NCI-H2081 (cell line): Measurements from ENCODE around the gene TXNRD2.
"Not testable (repeated sequence)": the region's sequence is repeated elsewhere in the genome, so short reads cannot be mapped to it uniquely, and the experiment has no call there.

Source experiments
- DNase-seq, 2 experiments: peaks; one replicate each; lab custom pipeline; 2025; lab: John Stamatoyannopoulos, UW

TXNRD2 gene

DNA sequence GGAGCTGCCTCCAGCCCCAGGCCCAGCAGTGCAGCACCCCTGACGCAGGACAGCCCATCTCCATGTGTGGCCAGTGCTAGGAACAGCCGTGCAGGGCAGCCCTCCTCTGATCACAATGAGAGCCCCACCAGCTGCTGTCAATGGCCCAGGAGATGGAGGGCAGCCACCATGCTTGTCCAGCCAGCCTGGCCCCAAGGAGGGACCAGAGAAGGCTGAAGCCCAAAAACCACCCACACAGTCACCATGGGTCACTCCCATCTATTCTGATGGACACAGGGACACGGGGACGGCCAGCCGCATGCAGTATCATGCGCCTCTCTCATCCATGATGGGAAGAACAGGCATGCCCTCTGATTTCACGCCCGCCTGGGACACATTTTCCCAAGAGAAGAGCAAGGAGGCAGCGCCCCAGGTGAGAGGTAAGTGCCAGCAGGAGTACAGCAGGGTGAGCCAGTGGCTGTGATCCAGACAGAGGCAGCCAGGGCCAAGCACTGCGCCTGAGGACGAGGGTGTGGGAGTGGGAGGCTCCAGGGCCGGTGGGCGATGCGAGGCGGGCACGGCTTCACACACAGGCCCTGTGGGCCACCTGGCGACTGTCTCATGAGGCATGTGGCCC, 53.4 kb downstream of the TXNRD2 start:
- no peak for DNase-seq

- no peak for DNase-seq
These were observed 54.2 kb downstream of the TXNRD2 start for GRCh38 chr22:19887256-19887985.

- no peak for DNase-seq
These were observed 54.9 kb downstream of the TXNRD2 start for GRCh38 chr22:19886605-19887255.

DNA sequence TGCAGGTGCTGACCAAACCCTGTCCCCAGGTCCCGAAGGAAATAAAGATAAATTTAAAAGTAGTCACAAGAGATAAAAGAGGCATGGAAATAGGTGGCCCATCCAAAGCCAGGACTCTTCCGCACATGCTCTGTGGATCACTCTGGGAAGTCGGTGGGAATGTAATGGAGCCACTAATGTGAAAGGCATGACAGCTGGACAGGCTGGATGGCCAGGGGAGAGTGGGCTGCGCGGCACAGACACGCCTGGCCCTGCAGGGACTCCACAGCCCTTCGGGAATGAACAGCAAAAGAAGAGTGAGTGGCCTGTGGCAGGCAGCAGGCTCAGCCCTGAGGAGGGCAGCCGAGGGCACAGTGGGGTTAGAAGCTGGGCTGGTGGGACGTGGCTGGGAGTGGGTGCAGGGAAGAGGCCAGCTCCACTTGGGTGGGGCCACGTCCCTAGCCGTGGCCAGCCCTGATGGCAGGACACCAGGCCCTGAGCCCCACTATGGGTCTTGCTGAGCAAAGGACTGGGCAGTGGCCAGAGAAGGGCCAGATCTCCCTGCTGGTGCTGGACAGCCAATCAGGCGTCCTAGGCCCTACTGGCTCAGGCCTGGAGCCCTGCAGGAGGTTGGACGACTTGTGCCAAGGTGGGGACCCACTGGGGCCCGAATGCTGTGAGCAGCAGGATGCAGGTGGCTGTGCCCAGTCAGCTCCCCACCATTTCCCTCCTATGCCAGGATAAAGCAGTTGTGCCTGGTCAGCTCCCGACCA, 55.6 kb downstream of the TXNRD2 start:
- no peak for DNase-seq

GRCh38 chr22:19884954-19885751, 56.5 kb downstream of the TXNRD2 start:
- no peak for DNase-seq

- no peak for DNase-seq
These were observed 57.3 kb downstream of the TXNRD2 start for GRCh38 chr22:19884161-19884953.

GRCh38 chr22:19883446-19883845, 58.2 kb downstream of the TXNRD2 start:
- DNase-seq: not testable (repeated sequence)

DNA sequence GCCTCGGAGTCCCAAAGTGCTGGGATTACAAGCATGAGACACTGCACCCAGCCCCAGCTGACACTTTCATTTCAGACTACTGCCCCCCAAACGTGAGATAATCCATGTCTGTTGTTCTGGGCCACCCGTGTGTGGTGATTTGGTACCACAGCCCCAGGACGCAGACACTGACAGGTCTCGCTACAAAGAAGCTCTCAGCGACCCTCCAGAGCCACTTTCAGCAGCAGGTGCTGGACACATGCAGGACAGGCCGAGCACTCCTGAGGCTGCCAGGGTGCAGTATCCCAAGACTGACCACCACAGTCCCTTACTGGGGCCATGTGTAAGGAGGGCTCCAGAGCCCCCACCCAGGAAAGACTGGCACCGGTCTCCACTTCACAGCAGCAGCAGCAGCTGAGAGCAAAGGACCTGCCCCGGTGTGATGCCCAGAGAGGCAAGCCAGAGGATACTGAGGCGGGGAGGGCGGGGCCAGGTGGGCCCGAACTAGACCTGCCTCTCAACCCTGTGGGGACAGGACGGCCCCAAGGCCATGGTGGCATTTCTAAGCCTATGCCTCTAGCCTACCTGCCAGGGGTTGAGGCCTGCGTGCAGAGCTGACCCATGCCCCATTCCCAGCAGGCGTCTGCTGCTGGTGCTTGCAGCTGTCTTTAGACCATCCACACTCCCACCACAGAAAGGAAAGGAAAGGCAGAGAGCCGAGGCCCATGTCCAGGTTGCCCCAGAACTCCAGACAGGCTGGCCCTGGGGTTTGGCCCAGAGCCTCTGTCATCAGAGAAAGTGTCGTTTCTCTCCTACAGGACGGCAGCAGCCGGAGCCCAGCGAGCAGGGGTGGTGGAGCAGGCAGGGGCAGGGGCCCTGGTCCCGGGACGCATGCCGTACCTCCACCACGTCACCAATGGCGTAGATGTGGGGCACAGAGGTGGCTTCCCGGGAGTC, 58.9 kb downstream of the TXNRD2 start:
- no peak for DNase-seq

GRCh38 chr22:19880786-19881569, 60.6 kb downstream of the TXNRD2 start:
- DNase-seq: no peak

DNA sequence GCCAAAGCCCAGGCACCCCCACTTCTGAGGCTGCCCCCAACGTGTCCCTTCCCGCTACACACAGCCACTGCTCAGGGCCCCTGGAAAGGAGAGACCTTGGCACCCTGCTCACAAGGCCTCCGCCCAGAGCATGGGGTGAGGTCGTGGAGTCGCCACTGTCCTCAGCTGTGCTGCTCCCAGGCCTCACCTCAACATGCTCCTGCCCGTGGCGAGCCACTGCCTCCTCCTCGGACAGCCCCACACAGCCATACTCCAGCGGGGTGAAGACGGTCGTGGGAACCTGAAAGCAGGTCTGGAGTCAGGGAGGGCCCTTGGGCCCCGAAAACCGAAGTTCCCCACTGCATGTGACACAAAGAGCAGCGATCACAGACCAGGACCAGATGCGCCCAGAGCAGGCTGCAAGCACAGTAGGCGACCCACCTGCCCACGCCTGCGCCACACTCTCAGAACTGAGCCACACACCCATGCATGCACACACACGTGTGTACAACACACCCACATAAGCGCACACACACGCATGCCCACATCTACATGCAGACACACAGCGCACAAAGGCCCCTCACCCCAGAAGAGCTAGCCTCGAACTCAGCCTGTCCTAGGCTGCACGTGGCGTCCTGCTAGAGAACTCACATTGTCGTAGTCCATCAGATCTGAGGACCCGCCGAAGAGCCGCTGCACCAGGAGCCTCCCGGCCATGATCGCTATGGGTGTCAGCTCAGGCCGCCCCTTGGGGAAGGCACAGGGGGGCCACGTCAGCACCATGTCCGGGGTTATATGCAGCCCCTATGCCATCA, 61.4 kb downstream of the TXNRD2 start:
- no peak for DNase-seq

GRCh38 chr22:19879643-19879991, 62.0 kb downstream of the TXNRD2 start:
- no peak for DNase-seq

- no peak for DNase-seq
These were observed 62.4 kb downstream of the TXNRD2 start for GRCh38 chr22:19879246-19879570.

DNA sequence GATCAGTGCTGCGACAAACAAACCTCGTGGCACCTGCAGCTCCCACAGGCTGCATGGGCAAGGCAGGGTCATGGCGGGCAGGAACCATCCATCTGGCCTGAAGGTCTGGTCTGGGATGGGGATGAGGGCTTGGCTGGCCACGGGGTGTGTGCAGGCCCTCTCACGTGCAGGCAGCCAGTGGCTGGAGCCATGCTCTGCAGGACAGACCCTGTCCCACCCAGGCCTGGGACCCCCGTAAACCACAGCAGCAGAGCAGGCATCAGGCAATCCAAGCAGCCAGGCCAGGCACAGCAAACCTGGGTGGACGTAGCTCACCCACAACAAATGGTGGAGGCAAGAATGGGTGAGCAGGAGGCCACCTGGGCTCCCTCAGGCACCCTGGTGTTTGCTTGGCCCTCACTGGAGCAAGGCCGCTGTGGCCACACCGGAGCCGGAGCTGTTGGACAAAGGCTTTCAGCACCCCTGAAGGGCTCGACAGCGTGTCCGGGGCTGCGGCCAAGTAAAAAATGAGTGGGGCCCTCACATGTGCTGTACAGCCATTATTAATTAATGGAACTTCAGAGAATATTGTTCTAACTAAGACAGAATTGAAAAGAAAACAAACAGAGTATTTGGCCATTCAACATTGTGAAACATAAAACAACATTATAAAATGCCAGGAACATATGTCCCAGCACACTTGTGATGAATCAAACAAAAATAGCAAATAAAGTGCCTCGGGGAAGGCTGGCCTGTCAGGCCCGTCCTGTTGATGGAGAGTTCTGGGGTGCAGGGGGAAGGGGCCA, 63.0 kb downstream of the TXNRD2 start:
- DNase-seq: no peak

DNA sequence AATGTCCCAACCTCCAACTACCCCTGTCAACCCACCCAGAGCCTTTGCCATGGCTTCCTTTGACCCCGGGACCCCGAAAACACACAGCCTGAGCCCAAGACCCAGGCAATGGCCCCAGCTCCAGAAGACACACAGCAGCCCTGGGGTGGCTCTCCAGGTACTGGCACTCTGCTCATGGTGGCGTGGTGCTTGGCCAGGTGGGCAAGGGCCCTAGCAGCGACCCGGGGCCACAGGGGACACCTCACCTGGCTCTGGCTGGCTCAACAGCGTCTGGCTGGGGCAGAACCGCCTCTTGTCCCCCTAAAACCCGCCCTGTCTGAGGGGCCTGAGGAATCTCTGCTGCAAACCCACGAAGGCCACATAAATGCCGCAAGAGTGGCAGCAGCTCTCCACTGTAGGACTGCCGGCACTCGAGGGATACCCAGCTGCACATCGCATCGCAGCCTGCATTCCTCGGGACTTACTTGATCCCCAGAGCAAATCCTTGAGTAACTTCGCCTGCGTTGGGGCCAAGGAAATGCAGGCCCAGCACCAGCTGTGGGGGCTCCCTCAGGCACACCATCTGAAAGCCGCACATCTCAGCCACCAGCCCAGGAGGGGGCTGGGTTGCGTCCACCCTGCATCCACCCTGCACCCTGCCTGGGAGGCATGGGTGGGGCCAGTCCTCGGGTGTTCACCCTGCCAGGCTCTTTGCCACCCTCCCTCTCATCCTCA, 63.8 kb downstream of the TXNRD2 start:
- DNase-seq: no peak

DNA sequence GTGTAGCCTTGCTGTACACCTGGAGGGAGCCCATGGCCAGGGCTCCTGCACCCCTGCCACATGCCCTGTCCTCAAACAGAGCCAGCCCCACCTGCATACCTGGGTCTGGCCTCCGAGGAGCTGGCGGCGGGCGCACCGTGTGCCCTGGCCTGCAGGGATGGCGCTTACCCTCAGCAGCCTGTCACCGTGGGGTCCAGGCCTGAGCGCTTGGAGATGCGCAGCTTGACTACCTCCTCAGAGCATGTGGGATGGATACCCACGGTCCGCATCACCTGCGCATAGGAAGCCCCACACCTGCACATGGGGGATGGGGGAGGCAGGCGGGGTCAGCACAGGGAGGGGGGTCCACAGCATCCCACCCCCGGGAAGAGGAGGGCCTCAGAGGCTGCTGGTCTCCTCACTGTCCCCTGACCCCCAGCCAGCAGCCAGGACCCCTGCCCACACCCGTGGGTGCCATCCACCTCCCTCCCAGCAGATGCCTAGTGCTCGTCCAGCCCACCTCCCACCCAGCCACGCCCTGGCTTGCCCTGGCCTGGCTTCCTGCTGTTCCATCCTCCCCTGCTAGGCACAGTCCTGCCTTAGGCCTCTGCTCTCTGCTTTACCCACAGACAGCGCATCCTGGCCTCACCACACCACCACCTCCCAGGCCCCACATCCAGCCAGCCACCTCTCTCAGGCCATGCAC, 64.5 kb downstream of the TXNRD2 start:
- no peak for DNase-seq

DNA sequence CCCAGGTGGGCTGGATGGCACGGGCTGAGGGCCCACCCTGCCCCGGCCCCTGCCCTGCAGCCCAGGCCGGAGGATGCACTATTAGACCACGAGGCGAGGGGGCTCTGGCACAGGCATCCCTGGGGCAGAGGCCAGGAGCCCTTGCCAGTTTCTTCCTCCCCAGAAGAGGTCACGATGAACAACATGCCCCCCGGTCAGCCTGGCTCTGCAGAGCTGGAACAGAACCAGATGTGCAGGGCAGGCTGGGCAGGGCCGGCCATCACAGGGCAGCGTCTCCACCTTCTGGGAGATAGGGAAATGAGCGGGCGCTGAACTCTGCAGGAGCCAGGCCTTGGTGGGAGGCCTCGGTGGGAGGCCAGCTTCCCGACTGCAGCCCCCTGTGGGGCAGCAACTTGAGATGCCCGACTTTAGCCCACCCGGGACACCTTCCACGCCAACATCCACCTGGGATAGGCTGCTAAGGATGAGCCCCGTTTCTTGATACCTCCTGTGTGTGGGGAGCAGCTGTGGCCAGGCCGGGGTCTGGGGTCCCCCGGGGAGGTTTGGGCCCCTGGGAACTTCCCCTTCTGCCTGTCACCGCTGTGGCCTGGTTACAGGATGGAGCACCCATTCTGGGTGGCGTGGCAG, 65.2 kb downstream of the TXNRD2 start:
- DNase-seq: no peak
